Sigmoid colon (tissue), 7 donors: Measurements from ENCODE around the gene PLCD1. TPM values are rescaled to one million over a fixed set of nuclear protein-coding genes. Genes with fewer than 3 reads are reported as not detected.
"Not testable (repeated sequence)": the region's sequence is repeated elsewhere in the genome, so short reads cannot be mapped to it uniquely, and the experiment has no call there.

Source experiments
- DNase-seq: peaks from one replicate; pipeline ENCODE4 v3.0.0-alpha.2; 2019
- H3K27ac ChIP-seq, 4 donors: fragments of 200-600 bp; sonication (generic); one replicate each; pipeline ENCODE4 v1.5.1; 2016 to 2019; ENCODE audit warnings: mild to moderate bottlenecking in 1 of 4
- H3K27me3 ChIP-seq, 3 donors: fragments of 200-600 bp; sonication (generic); one replicate each; pipeline ENCODE4 v1.5.1; 2019; ENCODE audit warnings: mild to moderate bottlenecking in 1 of 3
- H3K36me3 ChIP-seq, 4 donors: fragments of 200-600 bp; sonication (generic); one replicate each; pipeline ENCODE4 v1.5.1; 2016 to 2019
- H3K4me1 ChIP-seq, 4 donors: fragments of 200-600 bp; sonication (generic); one replicate each; pipeline ENCODE4 v1.5.1; 2017 to 2019
- H3K4me3 ChIP-seq, 4 donors: fragments of 200-600 bp; sonication (generic); one replicate each; pipeline ENCODE4 v1.5.1; 2017 to 2019; ENCODE audit warnings: mild to moderate bottlenecking in 2 of 4, moderate library complexity in 1 of 4
- H3K9me3 ChIP-seq, 4 donors: fragments of 200-600 bp in 3 of 4; sonication (generic) in 3 of 4; one replicate each; pipeline versions ENCODE4 v1.5.1 to v1.6.1; 2013 to 2019
- CTCF ChIP-seq, 4 experiments: fragments of 450-650 bp in 3 of 4; fragments of 200-600 bp in 1 of 4; IDR thresholded peaks; one replicate each; pipeline ENCODE4 v1.5.1; 2016 to 2019; ENCODE audit warnings: antibody characterized with exemption in 4 of 4, mild to moderate bottlenecking in 3 of 4, moderate library complexity in 2 of 4
- EP300 ChIP-seq, 4 donors: sonication (generic); formaldehyde crosslinking; IDR thresholded peaks; one replicate each; pipeline ENCODE4 v1.6.1; 2017; ENCODE audit warnings: antibody characterized with exemption in 4 of 4
- POLR2A ChIP-seq, 2 donors: fragments of 450-650 bp; IDR thresholded peaks; one replicate each; pipeline ENCODE4 v1.6.1; 2016; ENCODE audit warnings: antibody characterized with exemption in 2 of 2, mild to moderate bottlenecking in 2 of 2, moderate library complexity in 2 of 2
- POLR2AphosphoS5 ChIP-seq, 4 donors: sonication (generic); formaldehyde crosslinking; IDR thresholded peaks; one replicate each; pipeline ENCODE4 v1.6.1; 2017; ENCODE audit warnings: antibody characterized with exemption in 4 of 4
- WGBS, 2 donors: extraction: QIAGEN DNeasy Blood & Tissue Kit; methylation state at CpG; one replicate each; pipeline ENCODE4 v1.1.7; 2013; 5-methylcytosine and 5-hydroxymethylcytosine counted together
- intact Hi-C: fragments of 100-400 bp; cut with DNase I; formaldehyde crosslinking; loops from one replicate; pipeline ENCODE4 v1.15.1; 2023
- polyA plus RNA-seq, 3 donors: library from polyadenylated mRNA; stranded (reverse); fragments of 200-250 nt; gene quantifications; one replicate each; pipeline ENCODE4 v1.2.3, GENCODE V29; 2013
- total RNA-seq, 4 donors: library from RNA; depleted of rRNA; stranded (reverse); fragments of >200 nt; gene quantifications; one replicate each; pipeline ENCODE4 v1.1.0, GENCODE V29; 2016
- donor health status: healthy with polysubstance abuse.
- donor health status: Bipolar disorder and iron deficiency.
- donor health status: healthy.

The PLCD1 gene
- total and polyA plus RNA-seq, 7 donors: 10.3 to 139 (median 22.7) TPM

- intact Hi-C loops: no loop called here
- no peaks in the 10 kb centered on the region for H3K9me3 ChIP-seq
- H3K4me3 ChIP-seq: no peak overlapping the region
- H3K4me1 ChIP-seq: peaks cover 0 to 16% (median 13%) of the 10 kb centered on the region in 4 donors
- no peak for TF ChIP-seq POLR2AphosphoS5 (IDR thresholded peaks at IDR 0.05)
- no peak for TF ChIP-seq POLR2A (IDR thresholded peaks at IDR 0.05)
- TF ChIP-seq CTCF (IDR thresholded peaks at IDR 0.05): no peak
- no peaks in the 10 kb centered on the region for H3K36me3 ChIP-seq
- 69 to 75% methylated on average over 5 of the region's 5 CpGs for WGBS, 2 donors
- peaks cover 0 to 5% (median 0%) of the 10 kb centered on the region in 3 donors for H3K27me3 ChIP-seq
- no peak for DNase-seq
- no peak overlapping the region for H3K27ac ChIP-seq
These were observed 9.0 kb upstream of the PLCD1 start for GRCh38 chr3:38038447-38038911.

GRCh38 chr3:38036906-38037305 is 7.5 kb upstream of the PLCD1 start:
- intact Hi-C loops: no loop called here
- 83 to 86% methylated on average over 3 of the region's 3 CpGs for WGBS, 2 donors

GRCh38 chr3:38036286-38036685 is 6.8 kb upstream of the PLCD1 start:
- DNase-seq: no peak
- intact Hi-C loops: no loop called here
- 91 to 94% methylated on average over 5 of the region's 5 CpGs for WGBS, 2 donors

More at GRCh38 chr3:38036906-38037305, 7.5 kb upstream of the PLCD1 start:
- TF ChIP-seq EP300 (IDR thresholded peaks at IDR 0.05) (no peak), CTCF (IDR thresholded peaks at IDR 0.05) (no peak), POLR2AphosphoS5 (IDR thresholded peaks at IDR 0.05) (no peak), POLR2A (IDR thresholded peaks at IDR 0.05) (no peak)
- Histone ChIP-seq H3K9me3 (no peaks in the 10 kb centered on the region), H3K4me3 (no peak overlapping the region), H3K27ac (no peak overlapping the region), H3K4me1 (peaks cover 0 to 16% (median 13%) of the 10 kb centered on the region in 4 donors), H3K36me3 (no peaks in the 10 kb centered on the region), H3K27me3 (peaks cover 0 to 5% (median 0%) of the 10 kb centered on the region in 3 donors)
- DNase-seq: no peak

DNA sequence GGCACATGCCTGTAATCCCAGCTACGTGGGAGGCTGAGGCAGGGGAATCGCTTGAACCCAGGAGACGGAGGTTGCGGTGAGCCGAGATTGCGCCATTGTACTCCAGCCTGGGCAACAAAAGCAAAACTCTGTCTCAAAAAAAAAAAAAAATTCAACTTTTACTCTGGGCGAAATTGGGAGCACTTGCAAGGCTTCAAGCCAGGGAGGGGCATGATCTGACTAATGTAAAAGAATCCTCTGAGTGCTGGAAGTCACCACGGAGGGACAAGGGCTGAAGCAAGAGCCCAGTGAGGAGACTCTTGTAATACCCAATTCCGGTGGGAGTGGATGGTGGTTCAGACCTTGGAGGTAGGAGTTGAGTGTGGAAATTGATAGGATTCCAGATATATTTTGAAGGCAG is 4.9 kb upstream of the PLCD1 start:
- H3K4me3 ChIP-seq, H3K27ac ChIP-seq, H3K27me3 ChIP-seq, intact Hi-C loops, DNase-seq, H3K9me3 ChIP-seq, H3K36me3 ChIP-seq: not testable (repeated sequence)
- H3K4me1 ChIP-seq: peaks cover 0 to 29% (median 23%) of the 10 kb centered on the region in 4 donors
- WGBS, 2 donors: 92 to 95% methylated on average over 9 of the region's 9 CpGs

More at GRCh38 chr3:38036286-38036685, 6.8 kb upstream of the PLCD1 start:
- TF ChIP-seq POLR2A (IDR thresholded peaks at IDR 0.05): no peak
- TF ChIP-seq CTCF (IDR thresholded peaks at IDR 0.05): no peak
- peaks cover 0 to 5% (median 0%) of the 10 kb centered on the region in 3 donors for H3K27me3 ChIP-seq
- peaks cover 0 to 21% (median 15%) of the 10 kb centered on the region in 4 donors for H3K4me1 ChIP-seq
- H3K36me3 ChIP-seq: no peaks in the 10 kb centered on the region
- no peak overlapping the region for H3K27ac ChIP-seq
- H3K9me3 ChIP-seq: no peaks in the 10 kb centered on the region
- H3K4me3 ChIP-seq: no peak overlapping the region

DNA sequence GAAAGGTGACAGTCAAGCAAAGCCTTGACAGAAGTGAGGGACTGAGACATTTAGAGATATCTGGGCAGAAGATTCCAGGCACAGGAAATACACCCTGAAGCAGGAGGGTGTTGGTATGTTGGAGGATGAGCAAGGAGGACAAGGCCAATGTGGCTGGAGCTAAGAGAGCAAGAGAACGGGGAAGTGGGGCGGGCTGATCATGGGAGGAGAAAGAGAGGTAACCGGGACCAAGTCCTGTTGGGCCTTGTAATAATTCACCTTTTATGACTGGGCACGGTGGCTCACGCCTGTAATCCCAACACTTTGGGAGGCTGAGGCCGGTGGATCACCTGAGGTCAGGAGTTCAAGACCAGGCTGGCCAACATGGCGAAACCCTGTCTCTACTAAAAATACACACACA is 4.1 kb upstream of the PLCD1 start:
- H3K27me3 ChIP-seq, H3K4me3 ChIP-seq, H3K9me3 ChIP-seq, H3K36me3 ChIP-seq, DNase-seq, H3K27ac ChIP-seq, intact Hi-C loops: not testable (repeated sequence)
- 33 to 80% methylated on average over 7 of the region's 7 CpGs for WGBS, 2 donors
- peaks cover 0 to 30% (median 25%) of the 10 kb centered on the region in 4 donors for H3K4me1 ChIP-seq

DNA sequence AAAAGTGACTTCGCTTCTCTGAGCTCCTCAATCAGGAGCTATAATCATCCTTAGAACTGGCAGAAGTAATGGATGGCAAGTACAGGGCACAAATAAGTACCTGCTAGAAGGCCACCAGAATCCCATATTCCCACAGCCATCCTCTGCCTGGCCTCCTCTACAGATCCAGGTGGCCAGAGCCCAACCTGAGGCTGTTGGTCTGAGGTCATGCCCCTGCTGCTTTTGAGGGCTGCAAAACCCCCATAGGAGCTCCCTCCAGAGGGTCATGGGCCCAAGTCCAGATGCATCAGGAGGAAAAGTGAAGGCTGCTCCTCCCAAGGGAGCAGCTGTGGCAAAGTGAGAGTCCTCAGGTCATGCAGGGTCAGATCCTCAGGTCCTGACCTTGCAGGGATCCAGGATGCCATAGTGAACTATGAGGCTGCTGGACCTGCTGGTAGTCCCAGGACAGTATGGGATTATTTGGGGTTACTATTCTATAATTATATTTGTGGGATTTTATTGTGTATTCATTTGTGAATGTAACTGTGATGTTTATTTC is 3.0 kb upstream of the PLCD1 start:
- DNase-seq: no peak
- 95 to 97% methylated on average over 1 of the region's 1 CpG for WGBS, 2 donors
- Histone ChIP-seq H3K36me3 (no peaks in the 10 kb centered on the region), H3K27ac (no peak overlapping the region), H3K27me3 (no peaks in the 10 kb centered on the region), H3K9me3 (no peaks in the 10 kb centered on the region), H3K4me1 (peaks cover 0 to 34% (median 27%) of the 10 kb centered on the region in 4 donors), H3K4me3 (no peak overlapping the region)
- no peak for TF ChIP-seq POLR2AphosphoS5 (IDR thresholded peaks at IDR 0.05)
- intact Hi-C loops: no loop called here
